Measurements from ENCODE around the gene BCAP31. TPM values are rescaled to one million over a fixed set of nuclear protein-coding genes. Genes with fewer than 3 reads are reported as not detected.
"Not testable (repeated sequence)": the region's sequence is repeated elsewhere in the genome, so short reads cannot be mapped to it uniquely, and the experiment has no call there.

Gene BCAP31
- total RNA-seq, 4 donors from 2014 or later, result 37.6 to 113 (median 74.4) TPM

DNA sequence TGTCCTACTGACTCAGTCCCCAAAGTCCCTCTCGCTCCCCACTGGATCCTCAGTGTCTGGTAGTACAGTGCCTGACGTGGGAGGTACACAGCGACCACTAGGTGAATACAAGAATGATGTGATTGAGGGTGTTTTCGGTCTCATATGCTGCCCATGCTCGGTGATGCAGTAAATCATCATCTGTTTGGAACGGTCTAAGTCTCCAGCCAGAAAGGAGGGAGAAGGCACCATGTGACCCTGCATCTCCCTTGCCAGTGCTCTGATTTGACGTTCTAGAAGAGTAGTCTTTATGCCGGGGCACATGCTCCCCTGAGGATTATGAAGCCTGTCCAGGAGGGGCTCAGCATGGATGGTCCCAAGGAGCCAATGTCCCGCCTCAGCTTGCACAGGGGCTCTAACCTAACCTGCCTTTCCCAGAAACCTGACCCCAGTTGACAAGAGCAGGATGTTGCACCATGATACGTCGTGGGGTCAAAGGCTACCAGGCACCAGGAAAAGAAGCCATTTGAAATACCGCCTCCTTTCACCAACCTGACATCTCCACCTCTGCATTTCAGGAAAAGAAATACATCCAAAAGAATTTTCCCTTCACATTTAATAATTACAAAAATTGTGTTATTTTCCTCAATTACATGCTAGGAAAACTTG lies 26.1 kb upstream of the BCAP31 start:
- intact Hi-C loops (cut with DNase I; ENCODE audit: low total_unique reads), result no loop called here
- 71 to 100% methylated on average over 1 to 10 of the region's 12 CpGs for WGBS, 2 donors (ENCODE audit: low coverage in 1 of 2)
- Histone ChIP-seq H3K4me3 (no peak overlapping the region), H3K27me3 (no peaks in the 10 kb centered on the region), H3K9me3 (no peaks in the 10 kb centered on the region), H3K27ac (no peak overlapping the region), H3K4me1 (no peaks in the 10 kb centered on the region), H3K36me3 (no peaks in the 10 kb centered on the region)
- in situ Hi-C loops (cut with MboI; ENCODE audit: low pct_ligation_motif_present in 1 of 4, low pct_unique_long_range_greater_than_20kb in 1 of 4, low sequenced_read_pairs in 3 of 4), result loop anchor here in 1 of 4 donors (25.0 kb wide), 1 partner anchor 212 kb away; the partner anchor contains the start of genes HCFC1 and TMEM187
- TF ChIP-seq POLR2A (IDR thresholded peaks at IDR 0.05) (no peak), POLR2AphosphoS5 (IDR thresholded peaks at IDR 0.05) (no peak), EP300 (IDR thresholded peaks at IDR 0.05; ENCODE audit: low read depth) (no peak)
- TF ChIP-seq, protein P1, sequence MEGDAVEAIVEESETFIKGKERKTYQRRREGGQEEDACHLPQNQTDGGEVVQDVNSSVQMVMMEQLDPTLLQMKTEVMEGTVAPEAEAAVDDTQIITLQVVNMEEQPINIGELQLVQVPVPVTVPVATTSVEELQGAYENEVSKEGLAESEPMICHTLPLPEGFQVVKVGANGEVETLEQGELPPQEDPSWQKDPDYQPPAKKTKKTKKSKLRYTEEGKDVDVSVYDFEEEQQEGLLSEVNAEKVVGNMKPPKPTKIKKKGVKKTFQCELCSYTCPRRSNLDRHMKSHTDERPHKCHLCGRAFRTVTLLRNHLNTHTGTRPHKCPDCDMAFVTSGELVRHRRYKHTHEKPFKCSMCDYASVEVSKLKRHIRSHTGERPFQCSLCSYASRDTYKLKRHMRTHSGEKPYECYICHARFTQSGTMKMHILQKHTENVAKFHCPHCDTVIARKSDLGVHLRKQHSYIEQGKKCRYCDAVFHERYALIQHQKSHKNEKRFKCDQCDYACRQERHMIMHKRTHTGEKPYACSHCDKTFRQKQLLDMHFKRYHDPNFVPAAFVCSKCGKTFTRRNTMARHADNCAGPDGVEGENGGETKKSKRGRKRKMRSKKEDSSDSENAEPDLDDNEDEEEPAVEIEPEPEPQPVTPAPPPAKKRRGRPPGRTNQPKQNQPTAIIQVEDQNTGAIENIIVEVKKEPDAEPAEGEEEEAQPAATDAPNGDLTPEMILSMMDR (IDR thresholded peaks at IDR 0.05), result no peak
- DNase-seq, result no peak

DNA sequence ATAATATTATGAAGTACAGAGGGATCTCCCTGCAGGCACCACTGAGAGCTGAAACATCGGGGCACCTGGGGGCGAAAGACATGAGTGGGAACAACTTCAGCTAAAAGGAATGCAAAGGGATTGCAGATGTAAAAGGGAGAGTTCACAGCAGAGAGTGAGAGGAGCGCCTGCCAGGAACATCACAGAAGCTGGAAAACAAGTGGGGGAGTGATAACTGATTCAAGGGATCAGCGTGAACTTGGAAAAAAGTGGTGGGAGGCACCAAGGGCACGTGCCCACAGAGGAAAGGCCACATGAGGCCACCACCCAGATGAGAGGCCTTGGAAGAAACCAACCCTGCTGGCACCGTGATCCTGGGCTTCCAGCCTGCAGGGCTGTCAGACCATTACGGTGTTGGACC lies 24.8 kb upstream of the BCAP31 start:
- H3K4me3 ChIP-seq; in situ Hi-C loops (cut with MboI; ENCODE audit: low pct_ligation_motif_present in 1 of 4, low pct_unique_long_range_greater_than_20kb in 1 of 4, low sequenced_read_pairs in 3 of 4); H3K27ac ChIP-seq; intact Hi-C loops (cut with DNase I; ENCODE audit: low total_unique reads); H3K36me3 ChIP-seq; H3K4me1 ChIP-seq; H3K9me3 ChIP-seq; DNase-seq; H3K27me3 ChIP-seq: not testable (repeated sequence)
- WGBS, 2 donors (ENCODE audit: low coverage in 1 of 2), result 72 to 91% methylated on average over 2 to 7 of the region's 7 CpGs

DNA sequence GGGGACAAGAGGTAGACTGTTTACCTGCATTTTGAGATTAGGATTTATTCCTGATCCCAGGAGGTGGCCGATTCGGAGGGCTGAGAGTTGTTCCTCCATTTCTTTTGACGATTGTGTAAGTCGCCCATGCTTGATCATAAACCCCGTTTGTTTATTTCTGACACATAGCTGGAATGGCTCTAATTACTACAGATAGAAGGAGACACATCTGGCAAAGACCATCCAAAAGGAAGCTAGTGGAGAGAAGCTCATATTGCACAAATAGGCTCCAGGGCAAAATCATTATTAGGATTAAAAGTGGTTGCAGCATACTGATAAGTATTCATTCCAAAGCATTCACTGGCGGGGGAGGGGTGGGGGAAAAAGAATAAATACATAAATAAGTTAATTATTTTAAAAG lies 22.8 kb upstream of the BCAP31 start:
- H3K4me1 ChIP-seq, result peaks cover 0 to 12% (median 9%) of the 10 kb centered on the region in 4 donors
- DNase-seq; H3K36me3 ChIP-seq; H3K4me3 ChIP-seq; H3K27ac ChIP-seq; H3K9me3 ChIP-seq; in situ Hi-C loops (cut with MboI; ENCODE audit: low pct_ligation_motif_present in 1 of 4, low pct_unique_long_range_greater_than_20kb in 1 of 4, low sequenced_read_pairs in 3 of 4); H3K27me3 ChIP-seq; intact Hi-C loops (cut with DNase I; ENCODE audit: low total_unique reads): not testable (repeated sequence)
- WGBS, 2 donors (ENCODE audit: low coverage in 1 of 2), result 59% methylated on average over 6 of the region's 6 CpGs; no CpG with 5 or more reads in 1 of the 2 donors

DNA sequence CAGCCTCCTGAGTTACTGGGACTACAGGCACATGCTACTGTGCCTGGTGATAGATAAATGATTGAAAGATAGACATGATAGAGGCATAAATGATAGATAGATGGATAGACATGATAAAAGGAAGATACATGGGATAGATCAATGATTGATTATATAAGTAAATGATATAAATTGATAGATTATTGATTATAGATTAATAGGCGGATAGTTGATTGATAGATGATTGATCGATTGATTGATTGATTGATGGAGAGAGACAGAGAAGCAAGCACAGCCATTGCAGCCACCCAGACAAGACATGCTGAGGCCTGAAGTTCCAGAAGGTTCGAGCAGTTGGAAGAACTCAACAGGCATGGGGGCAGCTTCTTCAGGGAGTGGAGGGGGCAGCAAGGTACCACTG lies 22.2 kb upstream of the BCAP31 start:
- Histone ChIP-seq H3K4me1 (peaks cover 0 to 12% (median 9%) of the 10 kb centered on the region in 4 donors), H3K27ac (no peak overlapping the region), H3K4me3 (no peak overlapping the region), H3K9me3 (no peaks in the 10 kb centered on the region), H3K36me3 (no peaks in the 10 kb centered on the region), H3K27me3 (no peaks in the 10 kb centered on the region)
- TF ChIP-seq, protein P1 (IDR thresholded peaks at IDR 0.05), result no peak
- DNase-seq, result no peak
- intact Hi-C loops (cut with DNase I; ENCODE audit: low total_unique reads), result no loop called here
- in situ Hi-C loops (cut with MboI; ENCODE audit: low pct_ligation_motif_present in 1 of 4, low pct_unique_long_range_greater_than_20kb in 1 of 4, low sequenced_read_pairs in 3 of 4), result no loop called here
- WGBS, 2 donors (ENCODE audit: low coverage in 1 of 2), result 82% methylated on average over 3 of the region's 3 CpGs; no CpG with 5 or more reads in 1 of the 2 donors

DNA sequence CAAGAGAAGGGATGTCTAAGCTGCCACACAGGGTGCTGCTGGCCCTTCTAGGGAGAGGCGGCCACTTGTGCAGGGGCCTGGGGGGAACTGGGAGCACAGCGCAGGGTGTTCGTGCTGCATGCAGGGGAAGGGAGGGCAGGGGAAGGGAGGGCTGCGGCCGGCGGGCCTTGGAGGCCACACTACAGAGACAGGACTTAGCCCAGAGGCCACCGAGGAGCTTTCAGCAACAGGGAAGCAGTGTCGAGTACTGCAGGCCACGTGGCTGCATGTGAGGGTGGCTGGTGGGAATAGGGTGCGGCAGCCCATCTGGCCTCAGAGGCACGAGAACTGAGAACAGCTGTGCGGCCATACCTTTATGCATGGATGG lies 20.9 kb upstream of the BCAP31 start:
- 54% methylated on average over 12 of the region's 12 CpGs; no CpG with 5 or more reads in 1 of the 2 donors for WGBS, 2 donors (ENCODE audit: low coverage in 1 of 2)
- intact Hi-C loops (cut with DNase I; ENCODE audit: low total_unique reads); H3K27me3 ChIP-seq; H3K4me3 ChIP-seq; H3K27ac ChIP-seq; DNase-seq; in situ Hi-C loops (cut with MboI; ENCODE audit: low pct_ligation_motif_present in 1 of 4, low pct_unique_long_range_greater_than_20kb in 1 of 4, low sequenced_read_pairs in 3 of 4); H3K9me3 ChIP-seq; H3K36me3 ChIP-seq: not testable (repeated sequence)
- H3K4me1 ChIP-seq, result peaks cover 0 to 12% (median 9%) of the 10 kb centered on the region in 4 donors

Data from transverse colon (tissue), 4 donors.